ENCODE data around the gene FMO1.

The FMO1 gene

DNA sequence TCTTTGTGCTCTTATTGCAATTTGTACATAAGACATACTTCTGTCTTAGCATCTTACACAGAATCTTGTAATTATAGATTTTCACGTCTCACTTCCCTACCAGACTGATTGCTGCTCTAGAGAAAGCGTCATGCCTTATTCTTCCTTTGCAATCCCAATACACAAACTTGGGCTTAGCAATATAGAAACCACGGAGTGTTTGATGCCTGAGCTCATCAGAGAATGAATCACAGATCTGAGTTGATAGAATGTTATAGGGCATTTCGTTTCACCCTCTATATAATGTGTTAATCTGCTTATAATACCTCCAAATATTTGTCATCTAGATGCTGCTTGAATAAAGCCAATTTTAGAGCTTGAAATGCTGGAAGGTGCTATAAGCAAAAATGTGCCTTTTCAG lies 6.6 kb downstream of the FMO1 start:
- TF ChIP-seq TAF1 (IDR thresholded peaks at IDR 0.05; ENCODE audit: borderline replicate concordance, insufficient read depth, low read length) (no peak), SIN3A (IDR thresholded peaks at IDR 0.05; ENCODE audit: borderline replicate concordance, insufficient read depth, low read length) (no peak), FOXP2 (optimal IDR thresholded peaks at IDR 0.05; ENCODE audit: borderline replicate concordance, extremely low read depth, extremely low read length, insufficient read depth) (no peak), POLR2AphosphoS5 (IDR thresholded peaks at IDR 0.05; ENCODE audit: low read depth, low read length) (no peak)
- TF ChIP-seq, protein P1, sequence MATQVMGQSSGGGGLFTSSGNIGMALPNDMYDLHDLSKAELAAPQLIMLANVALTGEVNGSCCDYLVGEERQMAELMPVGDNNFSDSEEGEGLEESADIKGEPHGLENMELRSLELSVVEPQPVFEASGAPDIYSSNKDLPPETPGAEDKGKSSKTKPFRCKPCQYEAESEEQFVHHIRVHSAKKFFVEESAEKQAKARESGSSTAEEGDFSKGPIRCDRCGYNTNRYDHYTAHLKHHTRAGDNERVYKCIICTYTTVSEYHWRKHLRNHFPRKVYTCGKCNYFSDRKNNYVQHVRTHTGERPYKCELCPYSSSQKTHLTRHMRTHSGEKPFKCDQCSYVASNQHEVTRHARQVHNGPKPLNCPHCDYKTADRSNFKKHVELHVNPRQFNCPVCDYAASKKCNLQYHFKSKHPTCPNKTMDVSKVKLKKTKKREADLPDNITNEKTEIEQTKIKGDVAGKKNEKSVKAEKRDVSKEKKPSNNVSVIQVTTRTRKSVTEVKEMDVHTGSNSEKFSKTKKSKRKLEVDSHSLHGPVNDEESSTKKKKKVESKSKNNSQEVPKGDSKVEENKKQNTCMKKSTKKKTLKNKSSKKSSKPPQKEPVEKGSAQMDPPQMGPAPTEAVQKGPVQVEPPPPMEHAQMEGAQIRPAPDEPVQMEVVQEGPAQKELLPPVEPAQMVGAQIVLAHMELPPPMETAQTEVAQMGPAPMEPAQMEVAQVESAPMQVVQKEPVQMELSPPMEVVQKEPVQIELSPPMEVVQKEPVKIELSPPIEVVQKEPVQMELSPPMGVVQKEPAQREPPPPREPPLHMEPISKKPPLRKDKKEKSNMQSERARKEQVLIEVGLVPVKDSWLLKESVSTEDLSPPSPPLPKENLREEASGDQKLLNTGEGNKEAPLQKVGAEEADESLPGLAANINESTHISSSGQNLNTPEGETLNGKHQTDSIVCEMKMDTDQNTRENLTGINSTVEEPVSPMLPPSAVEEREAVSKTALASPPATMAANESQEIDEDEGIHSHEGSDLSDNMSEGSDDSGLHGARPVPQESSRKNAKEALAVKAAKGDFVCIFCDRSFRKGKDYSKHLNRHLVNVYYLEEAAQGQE (IDR thresholded peaks at IDR 0.05; ENCODE audit: insufficient read depth in 1 of 2, low read depth in 2 of 2, low read length in 2 of 2), result no peak

- TF ChIP-seq FOXP2 (optimal IDR thresholded peaks at IDR 0.05; ENCODE audit: borderline replicate concordance, extremely low read depth, extremely low read length, insufficient read depth), result no peak
- no peak for TF ChIP-seq SIN3A (IDR thresholded peaks at IDR 0.05; ENCODE audit: borderline replicate concordance, insufficient read depth, low read length)
- no peak for TF ChIP-seq POLR2AphosphoS5 (IDR thresholded peaks at IDR 0.05; ENCODE audit: low read depth, low read length)
- no peak for TF ChIP-seq TAF1 (IDR thresholded peaks at IDR 0.05; ENCODE audit: borderline replicate concordance, insufficient read depth, low read length)
- TF ChIP-seq, protein P1 (IDR thresholded peaks at IDR 0.05; ENCODE audit: insufficient read depth in 1 of 2, low read depth in 2 of 2, low read length in 2 of 2), result no peak
Observed at GRCh38 chr1:171256940-171257606, 8.8 kb downstream of the FMO1 start.

- TF ChIP-seq TAF1 (IDR thresholded peaks at IDR 0.05; ENCODE audit: borderline replicate concordance, insufficient read depth, low read length) (no peak), POLR2AphosphoS5 (IDR thresholded peaks at IDR 0.05; ENCODE audit: low read depth, low read length) (no peak), FOXP2 (optimal IDR thresholded peaks at IDR 0.05; ENCODE audit: borderline replicate concordance, extremely low read depth, extremely low read length, insufficient read depth) (no peak), SIN3A (IDR thresholded peaks at IDR 0.05; ENCODE audit: borderline replicate concordance, insufficient read depth, low read length) (no peak)
- TF ChIP-seq, protein P1 (IDR thresholded peaks at IDR 0.05; ENCODE audit: insufficient read depth in 1 of 2, low read depth in 2 of 2, low read length in 2 of 2), result no peak
Observed at GRCh38 chr1:171257607-171258076, 9.3 kb downstream of the FMO1 start.

GRCh38 chr1:171258429-171258828 lies 10.1 kb downstream of the FMO1 start:
- TF ChIP-seq POLR2AphosphoS5 (IDR thresholded peaks at IDR 0.05; ENCODE audit: low read depth, low read length) (no peak), SIN3A (IDR thresholded peaks at IDR 0.05; ENCODE audit: borderline replicate concordance, insufficient read depth, low read length) (no peak), TAF1 (IDR thresholded peaks at IDR 0.05; ENCODE audit: borderline replicate concordance, insufficient read depth, low read length) (no peak), FOXP2 (optimal IDR thresholded peaks at IDR 0.05; ENCODE audit: borderline replicate concordance, extremely low read depth, extremely low read length, insufficient read depth) (no peak)
- TF ChIP-seq, protein P1 (IDR thresholded peaks at IDR 0.05; ENCODE audit: insufficient read depth in 1 of 2, low read depth in 2 of 2, low read length in 2 of 2), result no peak

Measured in PFSK-1 (cell line).